ENCODE data around the gene CNGA3. TPM values are rescaled to one million over a fixed set of nuclear protein-coding genes. Genes with fewer than 3 reads are reported as not detected.

The CNGA3 gene
- total and polyA plus RNA-seq, 2 of the 8 experiments (the other 6 are each of a cell fraction or from before 2014, with no cell fraction given), result 0.02 TPM; not detected in 1

GRCh38 chr2:98378196-98378595 lies 31.9 kb downstream of the CNGA3 start:
- no peaks in the 10 kb centered on the region for H4K20me1 ChIP-seq (replicated peaks in 1 of 2; ENCODE audit: control insufficient read depth in 1 of 2, insufficient read depth in 2 of 2, low read length in 2 of 2)
- H3K79me2 ChIP-seq (ENCODE audit: control insufficient read depth in 1 of 2, insufficient read depth in 2 of 2, low read length in 2 of 2), result no peaks in the 10 kb centered on the region
- no peak overlapping the region for H3K9ac ChIP-seq (replicated peaks in 1 of 4; ENCODE audit: extremely low read depth in 1 of 4, low read depth in 3 of 4, low read length in 3 of 4)
- no peak overlapping the region for H3K56ac ChIP-seq (replicated peaks; ENCODE audit: insufficient read length, low read depth, low read length)
- no peak overlapping the region for H2BK120ac ChIP-seq (replicated peaks; ENCODE audit: low read depth, low read length)
- H3K36me3 ChIP-seq (ENCODE audit: control insufficient read depth in 2 of 4, insufficient read depth in 4 of 4, low read length in 3 of 4), result no peaks in the 10 kb centered on the region
- no peak overlapping the region for H3K18ac ChIP-seq (ENCODE audit: extremely low read depth, low read length)
- no peak overlapping the region for H2BK15ac ChIP-seq (ENCODE audit: low read length)
- no peak overlapping the region for H2BK20ac ChIP-seq (ENCODE audit: low read length)
- no peak overlapping the region for H3K27ac ChIP-seq (ENCODE audit: low read depth, low read length)
- no peaks in the 10 kb centered on the region for H3K79me1 ChIP-seq (ENCODE audit: low read depth, low read length)
- 87% methylated on average over 6 of the region's 6 CpGs; no CpG with 5 or more reads in 1 of the 2 experiments for WGBS, 2 experiments (ENCODE audit: extremely low coverage in 1 of 2, insufficient coverage in 1 of 2, insufficient read length in 1 of 2, insufficient replicate concordance in 2 of 2, low coverage in 1 of 2, low lambda C conversion rate in 2 of 2, missing lambda C conversion rate in 1 of 2)
- H2AK5ac ChIP-seq (ENCODE audit: low read depth, low read length), result no peak overlapping the region
- no peak overlapping the region for H3K4me3 ChIP-seq (ENCODE audit: extremely low read depth in 1 of 4, insufficient read depth in 2 of 4, low read depth in 3 of 4, low read length in 4 of 4)
- H4K8ac ChIP-seq (ENCODE audit: extremely low read depth, insufficient read depth, low read length), result no peak overlapping the region
- H2BK12ac ChIP-seq (ENCODE audit: low read depth, low read length), result no peak overlapping the region
- POLR2A ChIA-PET (ENCODE audit: partially characterized antibody), result no interaction called here
- no peak overlapping the region for H4K91ac ChIP-seq (replicated peaks; ENCODE audit: insufficient read length, low read length)
- no peak overlapping the region for H3K4me2 ChIP-seq (ENCODE audit: insufficient read depth in 1 of 2, low read depth in 2 of 2, low read length in 2 of 2)
- TF ChIP-seq ZNF274 (IDR thresholded peaks at IDR 0.05; ENCODE audit: borderline replicate concordance, extremely low read depth, low read length), result no peak
- no peak for TF ChIP-seq ATF3 (IDR thresholded peaks at IDR 0.05; ENCODE audit: insufficient read depth, low read depth, low read length)
- H2AFZ ChIP-seq (ENCODE audit: low read length), result no peak overlapping the region
- H3K23me2 ChIP-seq (ENCODE audit: low read depth, low read length), result no peaks in the 10 kb centered on the region
- H3K4ac ChIP-seq (replicated peaks; ENCODE audit: insufficient read length, low read depth, low read length), result no peak overlapping the region
- no peak for FAIRE-seq
- no peaks in the 10 kb centered on the region for H3K27me3 ChIP-seq (replicated peaks in 1 of 4; ENCODE audit: control insufficient read depth in 3 of 4, extremely low read depth in 1 of 4, insufficient read depth in 3 of 4, low read length in 3 of 4)
- H3K14ac ChIP-seq (ENCODE audit: insufficient read length), result no peak overlapping the region
- CTCF ChIA-PET (ENCODE audit: partially characterized antibody), result interaction anchor here (1.6 to 2.6 kb wide), 3 partner anchors 69 to 109 kb away, joined by 5 to 8 read pairs (median 6); no protein-coding TSS in a partner anchor
- H3K23ac ChIP-seq (ENCODE audit: insufficient read length), result no peak overlapping the region
- peak in 1 of 2 experiments; percentile 27 for DNase-seq (ENCODE audit: low read depth in 1 of 2, low spot score in 2 of 2)
- peaks cover 0 to 5% (median 2%) of the 10 kb centered on the region in 4 experiments; a peak in 3 of 7 replicates for H3K4me1 ChIP-seq (replicated peaks in 1 of 4; ENCODE audit: control insufficient read depth in 3 of 4, insufficient read depth in 4 of 4, low read length in 3 of 4)
- no peak overlapping the region for H4K5ac ChIP-seq (ENCODE audit: insufficient read length, low read depth, low read length)
- no peaks in the 10 kb centered on the region for H3K9me3 ChIP-seq (ENCODE audit: insufficient read depth in 2 of 2, low read depth in 1 of 2, low read length in 1 of 2)
- H2BK5ac ChIP-seq (ENCODE audit: low read depth, low read length), result no peak overlapping the region
